ENCODE data around the gene PRDM16. TPM values are rescaled to one million over a fixed set of nuclear protein-coding genes. Genes with fewer than 3 reads are reported as not detected.

Gene PRDM16
- total RNA-seq, 4 donors from 2014 or later, result 0.08 to 0.19 (median 0.12) TPM

GRCh38 chr1:3465935-3466321, 396.9 kb downstream of the PRDM16 start:
- 61 to 70% methylated on average over 4 to 7 of the region's 17 CpGs for WGBS, 2 donors
- TF ChIP-seq CTCF (IDR thresholded peaks at IDR 0.05), result no peak
- TF ChIP-seq POLR2A (IDR thresholded peaks at IDR 0.05), result no peak
- Histone ChIP-seq H3K27me3 (no peaks in the 10 kb centered on the region), H3K4me3 (no peak overlapping the region), H3K4me1 (peaks cover 45 to 97% (median 62%) of the 10 kb centered on the region in 3 donors), H3K9me3 (no peaks in the 10 kb centered on the region), H3K36me3 (peaks cover 0 to 6% (median 0%) of the 10 kb centered on the region in 3 donors), H3K27ac (peak overlapping the region in 2 of 4 donors; percentile 31 to 68)
- no peak for DNase-seq
- intact Hi-C loops (cut with DNase I), result no loop called here

GRCh38 chr1:3466366-3467075, 397.5 kb downstream of the PRDM16 start:
- no peak for DNase-seq
- no peak overlapping the region for H3K27ac ChIP-seq
- TF ChIP-seq POLR2A (IDR thresholded peaks at IDR 0.05), result no peak
- TF ChIP-seq CTCF (IDR thresholded peaks at IDR 0.05), result no peak
- peaks cover 45 to 97% (median 63%) of the 10 kb centered on the region in 3 donors for H3K4me1 ChIP-seq
- H3K9me3 ChIP-seq, result no peaks in the 10 kb centered on the region
- intact Hi-C loops (cut with DNase I), result no loop called here
- H3K36me3 ChIP-seq, result peaks cover 0 to 6% (median 0%) of the 10 kb centered on the region in 3 donors
- 42 to 50% methylated on average over 3 to 4 of the region's 16 CpGs for WGBS, 2 donors
- H3K4me3 ChIP-seq, result no peak overlapping the region
- H3K27me3 ChIP-seq, result no peaks in the 10 kb centered on the region

GRCh38 chr1:3467096-3468036, 398.4 kb downstream of the PRDM16 start:
- TF ChIP-seq POLR2A (IDR thresholded peaks at IDR 0.05), result no peak
- TF ChIP-seq CTCF (IDR thresholded peaks at IDR 0.05), result no peak
- Histone ChIP-seq H3K4me1 (peaks cover 53 to 97% (median 69%) of the 10 kb centered on the region in 3 donors), H3K27ac (peak overlapping the region in 1 of 4 donors; percentile 5), H3K4me3 (peak overlapping the region in 1 of 4 donors; percentile 6), H3K27me3 (no peaks in the 10 kb centered on the region), H3K9me3 (no peaks in the 10 kb centered on the region), H3K36me3 (peaks cover 0 to 6% (median 0%) of the 10 kb centered on the region in 3 donors)
- no peak for DNase-seq
- intact Hi-C loops (cut with DNase I), result no loop called here
- 70% methylated on average over 2 of the region's 35 CpGs; no CpG with 5 or more reads in 1 of the 2 donors for WGBS, 2 donors

GRCh38 chr1:3468236-3469103, 399.5 kb downstream of the PRDM16 start:
- intact Hi-C loops (cut with DNase I), result no loop called here

More at GRCh38 chr1:3468236-3469103, 399.5 kb downstream of the PRDM16 start:
- H3K4me1 ChIP-seq, result peaks cover 62 to 98% (median 78%) of the 10 kb centered on the region in 3 donors
- H3K36me3 ChIP-seq, result no peaks in the 10 kb centered on the region
- no peaks in the 10 kb centered on the region for H3K9me3 ChIP-seq
- TF ChIP-seq CTCF (IDR thresholded peaks at IDR 0.05) (no peak), POLR2A (IDR thresholded peaks at IDR 0.05) (no peak)
- no peak for DNase-seq
- WGBS, 2 donors, result 3 to 67% methylated on average over 7 to 12 of the region's 34 CpGs
- H3K27me3 ChIP-seq, result no peaks in the 10 kb centered on the region
- H3K27ac ChIP-seq, result no peak overlapping the region
- no peak overlapping the region for H3K4me3 ChIP-seq
